ENCODE results near the gene CALD1.

The CALD1 gene, protein sequence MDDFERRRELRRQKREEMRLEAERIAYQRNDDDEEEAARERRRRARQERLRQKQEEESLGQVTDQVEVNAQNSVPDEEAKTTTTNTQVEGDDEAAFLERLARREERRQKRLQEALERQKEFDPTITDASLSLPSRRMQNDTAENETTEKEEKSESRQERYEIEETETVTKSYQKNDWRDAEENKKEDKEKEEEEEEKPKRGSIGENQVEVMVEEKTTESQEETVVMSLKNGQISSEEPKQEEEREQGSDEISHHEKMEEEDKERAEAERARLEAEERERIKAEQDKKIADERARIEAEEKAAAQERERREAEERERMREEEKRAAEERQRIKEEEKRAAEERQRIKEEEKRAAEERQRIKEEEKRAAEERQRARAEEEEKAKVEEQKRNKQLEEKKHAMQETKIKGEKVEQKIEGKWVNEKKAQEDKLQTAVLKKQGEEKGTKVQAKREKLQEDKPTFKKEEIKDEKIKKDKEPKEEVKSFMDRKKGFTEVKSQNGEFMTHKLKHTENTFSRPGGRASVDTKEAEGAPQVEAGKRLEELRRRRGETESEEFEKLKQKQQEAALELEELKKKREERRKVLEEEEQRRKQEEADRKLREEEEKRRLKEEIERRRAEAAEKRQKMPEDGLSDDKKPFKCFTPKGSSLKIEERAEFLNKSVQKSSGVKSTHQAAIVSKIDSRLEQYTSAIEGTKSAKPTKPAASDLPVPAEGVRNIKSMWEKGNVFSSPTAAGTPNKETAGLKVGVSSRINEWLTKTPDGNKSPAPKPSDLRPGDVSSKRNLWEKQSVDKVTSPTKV

DNA sequence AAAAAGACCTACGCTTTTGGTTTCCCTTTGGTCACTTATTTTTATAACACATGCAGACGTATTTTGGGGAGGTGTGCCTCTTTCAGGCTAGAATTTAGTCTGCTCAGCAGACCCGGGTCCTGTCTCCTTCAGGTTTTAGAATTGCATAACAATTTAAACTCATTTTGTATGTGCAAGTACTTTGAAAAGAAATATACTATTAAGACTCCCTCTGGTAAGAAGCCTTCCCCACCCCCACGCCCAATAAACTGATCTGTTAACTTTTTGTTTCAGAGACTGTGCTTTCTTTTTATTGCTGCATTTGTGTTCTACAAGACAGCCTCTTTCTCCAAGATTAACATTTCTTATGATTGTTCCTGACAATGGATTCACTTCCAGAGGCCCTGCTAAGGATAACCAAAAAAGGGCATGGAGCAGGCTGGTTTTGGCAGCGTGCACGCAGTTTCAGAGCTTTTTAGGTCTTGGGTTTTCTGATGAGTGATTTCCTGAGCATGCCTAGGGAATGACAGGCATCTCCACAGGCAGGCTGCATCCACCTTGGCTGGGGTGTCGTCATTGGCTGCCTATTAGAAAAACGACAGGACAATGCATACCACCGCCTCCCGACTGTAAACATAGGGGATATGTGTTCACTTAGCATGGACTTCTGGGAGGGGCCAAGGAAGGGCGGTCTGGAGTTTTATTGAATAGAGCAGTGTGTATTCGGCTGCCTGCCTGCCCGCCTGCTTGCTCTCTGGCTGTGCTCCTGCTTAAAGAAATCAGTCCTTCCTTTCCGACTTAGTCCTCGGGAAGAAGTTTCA is at the start of gene CALD1:
TSS of gene CALD1 (plus strand) at position 694 of the 800 bp plus-strand sequence. CDS start 88,100 bp downstream, outside the sequence.
- peak; percentile 11 for DNase-seq

DNA sequence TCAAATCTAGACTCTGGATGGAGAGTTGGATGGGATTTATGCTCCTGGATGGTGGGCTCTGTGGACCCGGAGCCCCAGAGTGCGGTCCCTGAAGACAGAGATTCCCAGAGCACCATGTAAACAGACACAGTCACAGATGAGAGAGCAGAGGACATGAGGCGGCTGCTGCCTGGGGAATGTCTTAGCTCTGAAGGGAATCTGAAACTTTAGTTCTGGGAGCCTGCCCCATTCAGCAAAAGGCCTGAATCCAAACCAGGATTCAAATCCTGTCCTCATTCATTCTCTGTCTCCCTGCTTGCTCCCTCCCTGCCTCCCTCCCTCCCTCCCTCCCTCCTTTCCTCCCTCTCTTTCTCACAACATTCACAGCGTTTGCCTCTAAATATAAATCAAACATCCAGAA is 49.5 kb upstream of the CALD1 start:
- DNase-seq = no peak

DNA sequence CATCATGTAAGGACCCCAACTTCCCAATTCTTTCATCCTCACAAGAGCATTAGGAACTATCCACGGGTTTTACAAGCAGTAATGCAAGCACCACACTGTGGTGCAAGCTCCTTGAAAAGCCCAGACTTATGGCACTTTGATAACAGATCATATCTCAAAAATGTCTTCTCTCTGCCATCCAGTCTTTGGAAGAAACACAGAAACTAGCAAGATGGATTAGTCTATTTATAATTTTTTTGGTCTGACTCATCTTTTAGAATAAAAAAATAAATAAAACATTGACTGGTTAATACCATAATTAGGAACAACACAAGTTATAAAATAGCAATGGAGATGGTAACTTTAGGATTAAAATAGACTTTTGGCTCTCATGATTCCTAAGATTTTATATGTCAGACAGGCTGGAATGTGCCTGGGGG is 49.0 kb upstream of the CALD1 start:
- no peak for DNase-seq

DNA sequence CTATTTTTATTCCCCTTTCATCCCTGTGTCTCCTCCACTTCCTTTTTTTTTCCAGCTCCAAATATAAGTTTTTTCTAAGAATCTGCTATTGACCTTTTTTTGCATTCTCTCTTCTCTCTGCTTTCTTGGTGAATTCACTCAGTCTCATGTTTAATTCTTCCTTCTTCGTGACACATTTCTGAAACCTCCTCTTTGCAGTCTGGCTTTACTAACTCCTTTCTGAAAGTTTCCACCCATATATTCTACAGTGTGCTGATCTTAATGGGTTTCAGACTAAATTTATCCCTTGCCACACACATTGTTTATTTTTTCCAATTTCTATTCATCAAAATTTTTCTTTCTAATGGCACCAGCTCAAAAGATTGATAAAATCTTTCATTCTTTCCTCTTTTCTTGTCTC is 47.8 kb upstream of the CALD1 start:
- DNase-seq = no peak

DNA sequence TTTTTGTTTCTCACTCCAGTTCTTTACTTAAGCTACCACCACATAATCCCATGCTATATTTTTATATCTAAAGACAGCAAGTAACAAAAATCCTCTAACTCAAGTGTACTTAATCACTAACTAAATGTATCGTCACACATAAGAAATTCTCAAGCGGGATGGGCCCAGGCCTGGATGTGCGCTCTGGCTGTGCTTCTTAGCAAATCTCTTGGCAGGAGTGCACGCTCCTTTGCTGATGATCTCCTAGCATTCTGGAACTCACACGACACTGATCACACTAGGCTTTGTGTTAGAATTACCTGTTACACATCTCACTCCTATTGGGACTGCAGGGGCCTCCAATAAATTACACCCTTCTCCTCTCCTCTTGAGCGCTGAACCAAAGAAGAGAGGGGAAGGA is 46.7 kb upstream of the CALD1 start:
- DNase-seq = no peak

DNA sequence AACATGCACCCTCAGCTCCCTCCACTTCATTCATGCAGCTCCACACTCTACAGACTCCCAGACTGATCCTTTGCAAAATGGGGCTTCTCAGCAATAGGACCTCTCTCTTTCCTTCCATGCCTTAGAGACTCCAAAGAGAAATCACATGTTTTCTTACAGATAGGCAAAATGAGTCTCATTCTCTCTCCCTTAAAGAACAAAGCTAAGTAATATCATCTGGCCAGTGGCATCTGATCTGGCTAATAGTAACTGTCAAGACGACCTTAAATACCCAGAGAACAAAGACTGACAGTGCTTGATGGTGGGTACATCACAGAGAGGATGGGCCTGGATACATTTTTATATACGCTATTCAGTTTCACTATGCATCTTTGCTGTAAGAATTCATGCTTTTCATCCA is 43.1 kb upstream of the CALD1 start:
- no peak for DNase-seq

DNA sequence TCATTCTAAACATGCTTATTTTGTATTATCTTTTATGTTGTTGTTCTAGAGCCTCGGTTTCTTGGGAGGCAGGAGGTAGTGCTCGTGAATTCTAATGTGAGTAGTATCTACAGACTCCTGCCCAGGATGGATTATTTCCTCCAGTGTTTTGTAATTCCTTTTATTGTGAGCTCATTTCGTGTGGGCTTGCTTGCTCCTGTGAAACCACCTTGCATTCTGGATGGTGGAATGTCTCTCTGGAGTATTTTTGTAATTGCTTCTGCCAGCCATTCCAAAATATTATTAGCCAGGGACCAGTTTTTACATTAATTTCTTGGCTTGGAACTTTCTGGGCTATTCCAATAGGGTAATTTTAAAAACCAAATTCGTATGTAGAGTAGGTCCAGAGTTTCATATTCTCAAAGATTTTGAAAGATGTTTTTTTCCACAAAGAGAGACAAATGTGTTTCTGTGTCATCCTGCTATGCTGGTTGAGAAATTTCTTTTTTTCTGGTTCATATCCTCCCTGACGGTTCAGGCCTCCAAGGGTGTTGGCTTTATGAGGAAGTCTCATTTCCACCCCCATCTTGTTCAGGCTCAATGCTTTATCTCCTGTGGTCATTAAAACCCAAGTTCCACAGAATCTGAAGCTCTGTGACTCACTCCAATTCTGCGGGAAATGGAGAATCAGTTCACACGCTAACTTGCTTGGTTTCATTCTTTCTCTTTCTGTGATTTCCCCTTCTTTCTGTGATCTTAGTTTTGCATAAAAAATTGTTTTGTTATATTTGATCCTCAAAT is 41.7 kb upstream of the CALD1 start:
- DNase-seq = no peak

DNA sequence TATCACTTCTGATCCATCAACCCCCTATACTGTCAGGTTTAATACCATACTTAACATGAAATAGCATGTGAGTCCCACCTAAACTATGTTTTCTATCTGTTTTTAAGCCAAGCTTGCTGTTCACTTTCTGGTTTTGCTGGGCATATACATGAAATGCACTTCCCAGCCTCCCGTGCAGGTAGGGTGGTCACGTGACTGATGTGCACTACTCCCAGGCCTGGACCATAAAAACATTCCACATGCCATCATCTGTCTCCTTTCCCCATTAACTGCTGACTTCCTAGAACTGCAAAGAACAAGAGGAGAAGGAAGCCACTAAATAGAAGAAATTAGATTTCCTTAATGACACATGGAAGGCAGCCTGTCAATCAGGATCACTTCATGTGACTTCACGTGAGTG is 40.1 kb upstream of the CALD1 start:
- DNase-seq = no peak

DNA sequence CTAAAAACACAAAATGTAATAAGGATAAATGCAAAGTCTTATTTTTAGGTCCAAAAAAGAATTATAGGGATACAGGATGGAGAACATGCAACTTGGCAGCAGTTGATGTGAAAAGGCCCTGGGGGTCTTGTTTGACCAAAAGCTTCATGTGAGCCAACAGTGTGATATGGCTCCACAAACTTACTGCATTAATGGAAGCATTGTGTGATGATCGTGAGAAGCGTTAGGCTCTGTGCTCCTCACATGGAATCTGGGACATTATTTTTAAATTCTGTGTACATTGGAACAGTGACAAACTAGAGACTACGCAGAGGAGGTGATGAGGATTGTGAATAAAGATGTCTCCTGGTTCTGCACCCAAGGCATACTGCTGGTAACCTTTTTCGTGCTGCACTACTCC is 39.1 kb upstream of the CALD1 start:
- no peak for DNase-seq

DNA sequence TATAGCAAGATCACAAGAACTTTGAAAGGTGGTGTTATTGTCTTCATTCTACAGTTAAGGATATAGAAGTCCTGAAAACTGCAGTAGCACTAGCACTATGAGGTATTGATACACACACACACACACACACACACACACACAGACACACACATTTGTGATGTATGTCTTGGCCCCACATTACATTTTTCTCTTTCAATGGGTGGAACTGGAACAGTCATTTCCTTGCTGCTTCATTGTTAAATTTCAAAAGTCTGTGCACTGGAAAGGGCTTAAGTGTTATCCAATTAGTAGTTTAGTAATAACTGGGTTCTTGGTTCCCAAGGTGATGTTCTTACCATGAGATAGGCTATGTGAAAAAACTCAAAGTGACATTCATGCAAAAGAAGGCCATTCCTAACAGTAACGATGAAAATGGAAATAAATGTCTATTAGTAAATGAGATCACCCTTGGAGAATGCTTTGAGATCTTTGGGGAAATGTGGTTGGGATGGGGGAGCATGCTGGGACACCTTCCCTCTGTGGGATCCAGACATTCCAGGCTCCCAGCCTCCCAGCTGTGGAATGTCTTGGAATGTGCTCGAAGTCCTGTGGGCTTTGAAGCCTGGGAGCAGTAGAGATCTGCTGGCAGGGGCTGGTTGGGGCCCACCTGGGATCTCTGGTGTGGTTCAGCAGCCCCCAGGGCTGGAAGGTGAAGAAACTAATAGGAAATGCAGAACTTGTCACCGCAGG is 37.4 kb upstream of the CALD1 start:
- no peak for DNase-seq

DNA sequence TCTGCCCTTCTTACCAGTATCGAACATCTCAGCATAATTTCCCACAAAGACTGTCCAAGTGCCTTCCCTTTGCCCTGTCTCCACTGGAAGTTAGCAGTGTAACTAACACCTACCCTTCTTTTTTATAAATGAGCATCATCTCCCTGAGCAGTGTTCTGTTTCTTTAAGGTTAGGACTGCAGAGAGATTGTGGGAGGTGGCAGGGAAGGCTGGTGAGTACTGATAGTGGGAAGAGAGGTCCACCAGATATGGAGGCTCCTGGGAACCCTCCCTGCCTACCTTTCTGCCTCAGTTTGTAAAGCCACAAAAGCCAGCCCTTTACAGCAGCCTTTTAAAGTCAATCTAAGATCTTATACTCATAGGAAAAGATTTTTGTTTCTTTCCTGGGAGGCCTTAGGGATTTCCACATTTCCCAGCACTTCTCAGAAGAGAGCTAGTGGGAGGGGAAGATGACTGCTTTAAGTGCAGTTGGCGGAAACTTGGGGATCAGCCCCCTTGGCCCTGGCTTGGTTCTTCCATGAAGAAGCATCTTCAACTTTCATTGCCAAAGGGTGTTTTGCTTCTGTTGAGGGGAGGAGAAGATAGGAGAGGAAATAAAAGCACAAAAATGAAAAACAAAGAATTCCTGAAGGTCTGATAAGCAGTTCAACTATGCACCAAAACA is 36.6 kb upstream of the CALD1 start:
- DNase-seq = no peak

DNA sequence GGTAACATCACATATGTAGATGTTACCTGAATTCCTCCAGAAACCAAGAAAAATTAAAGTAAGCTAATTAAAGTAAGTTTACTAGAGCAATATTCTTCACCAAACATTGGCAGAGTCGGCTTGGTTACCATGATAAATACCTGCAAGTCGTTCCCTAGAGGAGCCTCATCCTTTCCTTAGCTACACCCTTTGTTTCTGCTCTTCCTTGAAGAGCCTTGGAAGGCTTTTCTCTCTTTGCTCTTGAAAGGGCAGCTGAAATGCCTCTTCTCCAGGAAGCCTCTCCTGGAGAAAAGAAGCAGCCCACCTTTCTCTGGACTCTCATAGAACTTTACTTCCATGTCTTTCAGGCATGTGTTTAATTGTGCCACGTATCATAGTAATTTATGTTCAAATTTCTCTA is 34.9 kb upstream of the CALD1 start:
- no peak for DNase-seq

DNA sequence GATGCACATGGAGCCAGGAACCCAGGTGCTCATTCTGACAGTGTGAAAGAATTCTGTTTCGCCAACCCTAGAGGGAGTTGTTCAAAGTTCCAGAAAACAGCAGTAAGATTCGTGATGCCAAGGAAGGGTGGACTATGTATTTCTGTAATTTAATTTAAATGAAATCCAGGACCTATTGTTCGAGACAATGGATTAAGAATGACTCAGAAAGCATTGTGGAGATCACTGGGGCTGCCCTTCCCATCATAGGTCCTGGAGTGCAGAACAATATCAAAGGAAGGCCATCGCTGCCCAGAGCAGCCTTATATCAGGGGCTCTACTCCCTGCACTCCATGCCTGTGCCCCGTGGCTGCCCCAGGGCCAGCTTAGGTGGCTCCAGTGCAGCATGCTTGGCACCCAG is 32.1 kb upstream of the CALD1 start:
- no peak for DNase-seq

DNA sequence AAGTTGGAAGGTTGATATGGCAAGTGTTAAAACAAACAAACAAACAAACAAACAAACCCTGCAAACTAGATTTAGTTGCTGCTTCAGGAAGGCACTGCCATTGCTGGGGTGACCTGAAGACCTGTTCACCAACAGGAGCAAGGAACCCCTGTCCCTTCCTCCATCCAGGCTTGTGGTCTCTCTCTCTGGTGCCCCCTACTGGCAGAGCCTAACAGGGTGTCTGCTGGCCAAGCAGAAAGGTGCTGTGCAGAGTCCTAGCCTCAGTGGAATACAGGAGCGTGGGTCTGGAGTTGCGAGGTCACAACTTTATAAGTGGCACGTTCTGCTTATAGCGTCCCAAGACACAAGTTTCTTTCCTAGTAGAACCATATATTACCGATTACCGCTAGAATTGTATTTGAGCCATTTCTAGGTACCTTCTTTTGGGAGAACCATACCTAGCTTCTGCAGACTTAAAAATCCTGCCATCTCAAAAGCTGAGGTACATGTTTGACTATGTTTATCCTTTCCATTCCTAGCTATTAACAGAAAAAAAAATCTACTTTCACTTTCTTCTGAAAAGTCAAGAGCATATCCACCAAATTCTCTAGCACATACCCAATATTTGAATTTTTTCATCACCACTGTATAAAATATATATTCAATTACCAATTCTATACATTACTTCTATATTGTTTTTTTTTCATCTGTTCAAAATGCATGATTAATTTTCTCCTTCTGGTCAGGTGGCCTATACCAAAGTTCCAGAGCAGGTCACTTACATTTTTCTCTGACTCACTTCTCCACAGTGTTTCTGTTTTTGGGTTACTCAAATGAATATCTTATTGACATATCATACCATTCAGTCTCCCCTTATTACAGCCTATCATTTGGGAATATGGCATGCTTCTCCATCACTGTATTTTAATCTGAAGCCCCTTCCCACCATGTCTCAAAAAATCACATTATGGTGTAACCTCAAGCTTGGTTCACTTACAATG is 29.1 kb upstream of the CALD1 start:
- DNase-seq = no peak

DNA sequence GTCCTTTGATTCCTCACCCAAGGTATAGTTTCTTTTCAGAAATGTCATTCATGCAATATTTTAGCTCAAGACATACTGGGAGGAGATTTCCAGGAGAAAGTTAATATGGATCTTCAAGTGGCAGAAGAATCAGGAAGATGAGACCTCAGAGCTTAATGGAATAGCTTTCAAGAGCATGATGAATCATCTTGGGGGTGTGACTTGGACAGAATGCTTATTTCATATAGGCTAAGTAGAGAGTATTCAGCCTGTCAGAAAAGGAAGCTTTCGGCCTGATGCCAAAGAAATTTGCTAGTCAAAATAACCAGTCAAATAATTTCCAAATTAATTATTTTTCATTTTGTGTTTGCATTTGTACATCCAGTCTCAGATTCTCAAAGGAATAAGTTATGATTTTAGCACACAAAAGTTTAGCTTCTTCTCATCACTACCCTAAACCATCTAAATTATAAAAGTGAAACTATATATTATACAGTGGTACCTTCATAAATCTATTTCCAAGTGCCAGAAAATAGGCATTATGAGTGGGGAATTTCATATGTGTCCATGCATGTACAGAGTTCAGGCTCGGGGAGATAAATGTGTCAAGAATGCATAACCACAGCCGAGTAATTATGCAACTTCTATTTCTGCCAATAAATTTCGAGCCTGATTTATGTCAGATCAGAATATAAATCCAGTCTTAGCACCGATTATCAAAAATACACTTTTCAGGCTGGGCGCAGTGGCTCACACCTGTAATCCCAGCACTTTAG is 27.3 kb upstream of the CALD1 start:
- no peak for DNase-seq

DNA sequence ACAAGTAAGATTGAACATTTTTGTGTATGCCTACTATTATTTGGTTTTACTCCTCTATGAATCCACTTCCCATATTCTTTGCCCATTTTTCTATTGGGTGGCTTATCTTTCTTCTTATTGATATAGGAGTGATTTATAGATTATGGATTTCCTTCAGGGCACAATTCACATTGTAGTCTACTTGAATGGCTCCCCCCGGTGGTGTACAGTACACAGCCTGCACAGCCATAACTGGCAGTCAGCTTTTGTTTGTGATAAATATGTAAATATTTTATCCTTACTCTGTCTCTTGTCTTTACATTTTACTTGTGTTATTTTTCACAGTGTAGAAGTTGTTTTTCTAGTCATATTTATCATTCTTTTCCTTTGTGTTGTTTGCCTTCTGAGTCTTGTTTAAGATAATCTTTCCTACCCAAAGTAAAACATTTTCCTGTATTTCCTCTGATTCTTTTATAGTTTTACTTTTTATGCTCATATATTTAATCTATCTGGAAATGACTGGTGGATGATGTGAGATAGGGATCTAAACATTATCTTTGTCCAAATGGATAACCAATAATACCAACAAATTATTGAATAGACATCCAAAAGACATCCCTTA is 23.9 kb upstream of the CALD1 start:
- DNase-seq = no peak

DNA sequence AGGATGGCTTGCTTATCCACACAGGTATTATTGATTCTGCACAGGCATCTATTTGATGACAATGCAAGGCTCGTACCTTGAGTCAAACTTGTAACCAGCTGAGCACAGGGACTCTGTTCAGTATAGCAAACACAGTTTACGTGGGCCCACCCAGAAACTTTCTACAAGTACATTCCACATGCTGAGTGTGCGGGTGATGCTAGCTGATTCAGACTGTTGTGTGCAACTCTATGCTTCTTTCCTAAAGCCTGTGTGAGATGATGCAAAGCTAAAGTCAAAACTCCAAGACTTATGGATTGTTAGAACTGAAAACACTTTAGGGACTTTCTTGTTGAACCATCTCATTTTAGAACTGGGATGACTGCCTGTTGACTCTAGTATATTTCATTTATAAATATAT is 21.5 kb upstream of the CALD1 start:
- no peak for DNase-seq

DNA sequence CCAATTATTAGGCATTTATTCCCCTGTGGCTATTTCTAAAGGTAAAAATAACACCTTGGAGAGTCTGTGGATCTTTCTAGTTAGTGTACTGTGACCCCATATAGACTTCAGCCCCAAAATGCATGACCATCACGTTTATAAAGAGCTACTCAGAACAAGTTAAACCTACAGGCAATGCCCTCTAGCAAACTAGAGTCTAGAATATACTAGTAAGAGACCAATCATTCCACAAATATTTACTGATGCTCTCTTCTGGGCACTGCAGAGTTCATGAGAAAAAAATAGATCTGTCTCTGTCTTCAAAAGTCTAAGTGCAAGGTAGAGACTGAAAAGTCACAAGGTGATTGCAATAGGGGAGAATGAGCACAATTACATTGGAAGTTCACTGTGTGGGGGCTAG is 20.5 kb upstream of the CALD1 start:
- DNase-seq = no peak

DNA sequence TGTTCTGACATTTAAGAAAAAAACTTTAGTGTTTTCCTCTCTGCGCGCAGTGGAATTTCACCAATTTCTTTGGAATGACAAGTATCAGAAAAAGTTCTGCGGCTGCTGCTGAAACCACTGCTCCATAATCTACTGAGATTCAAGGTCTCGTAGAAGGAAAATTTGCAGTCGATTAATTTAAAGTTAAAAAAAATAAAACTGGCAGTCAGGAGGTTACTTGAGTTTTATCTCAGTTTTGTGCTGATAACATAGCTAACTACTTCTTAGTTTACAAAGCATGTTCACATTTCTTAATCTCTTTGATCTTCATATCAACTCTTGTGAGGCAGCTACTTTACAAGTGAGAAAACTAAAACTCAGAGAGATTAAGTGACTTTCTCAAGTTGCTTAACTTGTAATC is 18.2 kb upstream of the CALD1 start:
- DNase-seq = no peak
